Liver (tissue), 9 donors: Measurements from ENCODE around the gene MGAT5. TPM values are rescaled to one million over a fixed set of nuclear protein-coding genes. Genes with fewer than 3 reads are reported as not detected.
A peak's percentile ranks its signal among the peaks of the same experiment; 100 is the strongest.
"Not testable (repeated sequence)": the region's sequence is repeated elsewhere in the genome, so short reads cannot be mapped to it uniquely, and the experiment has no call there.

Experiments
- DNase-seq: peaks from one replicate; pipeline ENCODE4 v3.0.0-alpha.2; 2017; ENCODE audit warnings: low spot score
- H3K27ac ChIP-seq, 2 donors: one replicate each; pipeline ENCODE4 v1.7.0; 2013; ENCODE audit warnings: inconsistent platforms in 2 of 2, low read length in 2 of 2, control low read depth in 1 of 2, low read depth in 1 of 2, mild to moderate bottlenecking in 1 of 2
- H3K27me3 ChIP-seq, 4 donors: one replicate each; pipeline versions ENCODE4 v1.6.1 to v1.7.0; 2013; ENCODE audit warnings: low read length in 3 of 4, inconsistent platforms in 1 of 4, mild to moderate bottlenecking in 1 of 4, moderate library complexity in 1 of 4; ENCODE audit not compliant: control insufficient read depth in 4 of 4, insufficient read depth in 4 of 4
- H3K36me3 ChIP-seq, 4 donors: one replicate each; pipeline versions ENCODE4 v1.6.1 to v1.7.0; 2013; ENCODE audit warnings: low read length in 3 of 4, mild to moderate bottlenecking in 3 of 4, low read depth in 1 of 4, moderate library complexity in 1 of 4; ENCODE audit not compliant: control insufficient read depth in 4 of 4, insufficient read depth in 3 of 4
- H3K4me1 ChIP-seq, 4 donors: one replicate each; pipeline versions ENCODE4 v1.6.1 to v1.7.0; 2013; ENCODE audit warnings: low read length in 3 of 4, mild to moderate bottlenecking in 3 of 4, moderate library complexity in 1 of 4; ENCODE audit not compliant: control insufficient read depth in 4 of 4, insufficient read depth in 4 of 4
- H3K4me3 ChIP-seq, 3 donors: one replicate each; pipeline versions ENCODE4 v1.6.1 to v1.7.0; 2013; ENCODE audit warnings: low read length in 3 of 3, control low read depth in 1 of 3, low read depth in 1 of 3, mild to moderate bottlenecking in 1 of 3
- H3K9ac ChIP-seq, 2 donors: one replicate each; pipeline ENCODE4 v1.7.0; 2013; ENCODE audit warnings: low read length in 2 of 2, mild to moderate bottlenecking in 2 of 2, moderate library complexity in 2 of 2, control low read depth in 1 of 2, low read depth in 1 of 2
- H3K9me3 ChIP-seq, 4 donors: one replicate each; pipeline versions ENCODE4 v1.6.1 to v1.7.0; 2013; ENCODE audit warnings: low read length in 3 of 4; ENCODE audit not compliant: control insufficient read depth in 4 of 4
- EGR1 ChIP-seq, 2 donors: IDR thresholded peaks; 2 replicates each; pipeline ENCODE4 v1.6.1; 2016 to 2018; ENCODE audit warnings: antibody characterized with exemption in 2 of 2, low read depth in 2 of 2
- FOXA2 ChIP-seq: IDR thresholded peaks from 2 replicates; pipeline ENCODE4 v1.6.1; 2016; ENCODE audit warnings: antibody characterized with exemption
- GABPA ChIP-seq, 2 donors: IDR thresholded peaks in 1 of 2; conservative IDR thresholded peaks in 1 of 2; 2 replicates each; pipeline ENCODE4 v1.6.1; 2016; ENCODE audit warnings: antibody characterized with exemption in 2 of 2, mild to moderate bottlenecking in 1 of 2, moderate library complexity in 1 of 2
- HNF4A ChIP-seq, 2 donors: conservative IDR thresholded peaks; 2 replicates each; pipeline ENCODE4 v1.6.1; 2016; ENCODE audit warnings: antibody characterized with exemption in 2 of 2, mild to moderate bottlenecking in 2 of 2
- HNF4G ChIP-seq: IDR thresholded peaks from 2 replicates; pipeline ENCODE4 v1.6.1; 2016; ENCODE audit warnings: antibody characterized with exemption
- JUND ChIP-seq, 2 donors: IDR thresholded peaks; 2 replicates each; pipeline ENCODE4 v1.6.1; 2016; ENCODE audit warnings: antibody characterized with exemption in 2 of 2
- NR2F2 ChIP-seq: IDR thresholded peaks from 2 replicates; pipeline ENCODE4 v1.6.1; 2016; ENCODE audit warnings: antibody characterized with exemption
- RXRA ChIP-seq, 2 donors: IDR thresholded peaks; 2 replicates each; pipeline ENCODE4 v1.6.1; 2017 to 2018; ENCODE audit warnings: antibody characterized with exemption in 2 of 2, mild to moderate bottlenecking in 1 of 2
- SP1 ChIP-seq: IDR thresholded peaks from 2 replicates; pipeline ENCODE4 v1.6.1; 2018; ENCODE audit warnings: antibody characterized with exemption, mild to moderate bottlenecking
- TAF1 ChIP-seq: conservative IDR thresholded peaks from 2 replicates; pipeline ENCODE4 v1.6.1; 2016; ENCODE audit warnings: antibody characterized with exemption, mild to moderate bottlenecking
- YY1 ChIP-seq: IDR thresholded peaks from 2 replicates; pipeline ENCODE4 v1.6.1; 2016; ENCODE audit warnings: antibody characterized with exemption, mild to moderate bottlenecking
- WGBS: extraction: QIAGEN DNeasy Blood & Tissue Kit; methylation state at CpG from one replicate; pipeline ENCODE4 v1.1.7; 2013; 5-methylcytosine and 5-hydroxymethylcytosine counted together
- polyA plus RNA-seq, 2 donors: library from polyadenylated mRNA; stranded (reverse) in 1 of 2; unstranded in 1 of 2; fragments of 200-250 nt in 1 of 2; fragments of >200 nt in 1 of 2; fragmentation: Nextera tagmentation in 1 of 2; extraction: Ambion mirVana in 1 of 2; gene quantifications; one replicate each; pipeline versions ENCODE4 v1.2.1 to v1.2.3, GENCODE V29; 2013 to 2015
- total RNA-seq, 2 donors: library from RNA; depleted of rRNA; stranded (reverse); fragments of >200 nt; gene quantifications; one replicate each; pipeline ENCODE4 v1.2.3, GENCODE V29; 2014
- TF ChIP-seq, protein P1 (sequence below): IDR thresholded peaks from 2 replicates; pipeline ENCODE4 v1.6.1; 2016; ENCODE audit warnings: antibody characterized with exemption
- TF ChIP-seq, protein P2 (sequence below): IDR thresholded peaks from 2 replicates; pipeline ENCODE4 v1.6.1; 2016; ENCODE audit warnings: antibody characterized with exemption
- TF ChIP-seq, protein P3 (sequence below): IDR thresholded peaks from 2 replicates; pipeline ENCODE4 v1.6.1; 2016; ENCODE audit warnings: antibody characterized with exemption, mild to moderate bottlenecking
- TF ChIP-seq, protein P4 (sequence below): fragments of 150-350 bp; IDR thresholded peaks from 2 replicates; pipeline ENCODE4 v1.5.1; 2017; ENCODE audit warnings: improper control_type of control experiment, low read depth, low read length; ENCODE audit not compliant: missing input control
- TF ChIP-seq, protein P5 (sequence below): IDR thresholded peaks from 2 replicates; pipeline ENCODE4 v1.6.1; 2016; ENCODE audit warnings: antibody characterized with exemption
- donor health status: healthy.
- donor health status: healthy.
- donor health status: healthy.
- donor health status: healthy.
- donor health status: healthy.

MGAT5 gene
- total and polyA plus RNA-seq, 4 donors, result 1.8 to 12.7 (median 5.6) TPM

DNA sequence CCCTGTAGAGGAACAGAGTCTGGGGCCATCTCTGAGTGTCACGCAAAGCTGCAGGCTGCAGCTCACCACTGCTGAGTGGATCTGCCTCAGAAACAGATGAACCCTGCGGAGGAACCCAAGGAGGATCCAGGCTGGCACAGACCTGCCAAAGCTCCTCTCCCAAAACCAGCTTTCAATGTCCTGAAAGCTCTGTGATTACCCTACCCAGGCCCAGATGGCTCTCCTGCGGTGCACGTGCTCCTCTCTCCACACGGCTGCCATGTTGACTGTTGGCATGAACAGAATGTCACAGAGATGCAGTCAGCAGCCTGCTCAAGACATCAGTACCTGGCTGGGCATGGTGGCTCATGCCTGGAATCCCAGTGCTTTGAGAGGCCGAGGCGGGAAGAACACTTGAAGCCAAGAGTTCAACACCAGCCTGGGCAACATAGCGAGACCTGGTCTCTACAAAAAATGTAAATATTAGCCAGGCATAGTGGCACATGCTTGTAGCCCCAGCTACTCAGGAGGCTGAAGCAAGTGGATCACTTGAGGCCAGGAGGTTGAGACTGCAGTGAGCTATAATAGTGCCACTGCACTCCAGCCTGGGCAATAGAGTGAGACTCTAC is 216.8 kb downstream of the MGAT5 start:
- WGBS, result 96% methylated on average over 8 of the region's 8 CpGs
- Histone ChIP-seq H3K36me3 (no peaks in the 10 kb centered on the region), H3K9ac (no peak overlapping the region), H3K27ac (no peak overlapping the region), H3K27me3 (no peaks in the 10 kb centered on the region), H3K4me3 (no peak overlapping the region), H3K9me3 (no peaks in the 10 kb centered on the region), H3K4me1 (no peaks in the 10 kb centered on the region)
- DNase-seq, result peak; percentile 22
- TF ChIP-seq, protein P1, sequence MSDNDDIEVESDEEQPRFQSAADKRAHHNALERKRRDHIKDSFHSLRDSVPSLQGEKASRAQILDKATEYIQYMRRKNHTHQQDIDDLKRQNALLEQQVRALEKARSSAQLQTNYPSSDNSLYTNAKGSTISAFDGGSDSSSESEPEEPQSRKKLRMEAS, result no peak
- no peak for TF ChIP-seq HNF4G
- TF ChIP-seq GABPA (IDR thresholded peaks at IDR 0.05 in 1 of 2, conservative IDR thresholded peaks at IDR 0.05 in 1 of 2), result no peak
- no peak for TF ChIP-seq JUND (IDR thresholded peaks at IDR 0.05)
- no peak for TF ChIP-seq HNF4A (conservative IDR thresholded peaks at IDR 0.05)
- no peak for TF ChIP-seq NR2F2
- no peak for TF ChIP-seq SP1
- TF ChIP-seq, protein P2, sequence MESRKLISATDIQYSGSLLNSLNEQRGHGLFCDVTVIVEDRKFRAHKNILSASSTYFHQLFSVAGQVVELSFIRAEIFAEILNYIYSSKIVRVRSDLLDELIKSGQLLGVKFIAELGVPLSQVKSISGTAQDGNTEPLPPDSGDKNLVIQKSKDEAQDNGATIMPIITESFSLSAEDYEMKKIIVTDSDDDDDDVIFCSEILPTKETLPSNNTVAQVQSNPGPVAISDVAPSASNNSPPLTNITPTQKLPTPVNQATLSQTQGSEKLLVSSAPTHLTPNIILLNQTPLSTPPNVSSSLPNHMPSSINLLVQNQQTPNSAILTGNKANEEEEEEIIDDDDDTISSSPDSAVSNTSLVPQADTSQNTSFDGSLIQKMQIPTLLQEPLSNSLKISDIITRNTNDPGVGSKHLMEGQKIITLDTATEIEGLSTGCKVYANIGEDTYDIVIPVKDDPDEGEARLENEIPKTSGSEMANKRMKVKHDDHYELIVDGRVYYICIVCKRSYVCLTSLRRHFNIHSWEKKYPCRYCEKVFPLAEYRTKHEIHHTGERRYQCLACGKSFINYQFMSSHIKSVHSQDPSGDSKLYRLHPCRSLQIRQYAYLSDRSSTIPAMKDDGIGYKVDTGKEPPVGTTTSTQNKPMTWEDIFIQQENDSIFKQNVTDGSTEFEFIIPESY, result no peak
- no peak for TF ChIP-seq EGR1 (IDR thresholded peaks at IDR 0.05; ENCODE audit: low read depth in 2 of 2)
- no peak for TF ChIP-seq YY1
- TF ChIP-seq, protein P3, sequence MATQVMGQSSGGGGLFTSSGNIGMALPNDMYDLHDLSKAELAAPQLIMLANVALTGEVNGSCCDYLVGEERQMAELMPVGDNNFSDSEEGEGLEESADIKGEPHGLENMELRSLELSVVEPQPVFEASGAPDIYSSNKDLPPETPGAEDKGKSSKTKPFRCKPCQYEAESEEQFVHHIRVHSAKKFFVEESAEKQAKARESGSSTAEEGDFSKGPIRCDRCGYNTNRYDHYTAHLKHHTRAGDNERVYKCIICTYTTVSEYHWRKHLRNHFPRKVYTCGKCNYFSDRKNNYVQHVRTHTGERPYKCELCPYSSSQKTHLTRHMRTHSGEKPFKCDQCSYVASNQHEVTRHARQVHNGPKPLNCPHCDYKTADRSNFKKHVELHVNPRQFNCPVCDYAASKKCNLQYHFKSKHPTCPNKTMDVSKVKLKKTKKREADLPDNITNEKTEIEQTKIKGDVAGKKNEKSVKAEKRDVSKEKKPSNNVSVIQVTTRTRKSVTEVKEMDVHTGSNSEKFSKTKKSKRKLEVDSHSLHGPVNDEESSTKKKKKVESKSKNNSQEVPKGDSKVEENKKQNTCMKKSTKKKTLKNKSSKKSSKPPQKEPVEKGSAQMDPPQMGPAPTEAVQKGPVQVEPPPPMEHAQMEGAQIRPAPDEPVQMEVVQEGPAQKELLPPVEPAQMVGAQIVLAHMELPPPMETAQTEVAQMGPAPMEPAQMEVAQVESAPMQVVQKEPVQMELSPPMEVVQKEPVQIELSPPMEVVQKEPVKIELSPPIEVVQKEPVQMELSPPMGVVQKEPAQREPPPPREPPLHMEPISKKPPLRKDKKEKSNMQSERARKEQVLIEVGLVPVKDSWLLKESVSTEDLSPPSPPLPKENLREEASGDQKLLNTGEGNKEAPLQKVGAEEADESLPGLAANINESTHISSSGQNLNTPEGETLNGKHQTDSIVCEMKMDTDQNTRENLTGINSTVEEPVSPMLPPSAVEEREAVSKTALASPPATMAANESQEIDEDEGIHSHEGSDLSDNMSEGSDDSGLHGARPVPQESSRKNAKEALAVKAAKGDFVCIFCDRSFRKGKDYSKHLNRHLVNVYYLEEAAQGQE, result no peak
- TF ChIP-seq, protein P4, sequence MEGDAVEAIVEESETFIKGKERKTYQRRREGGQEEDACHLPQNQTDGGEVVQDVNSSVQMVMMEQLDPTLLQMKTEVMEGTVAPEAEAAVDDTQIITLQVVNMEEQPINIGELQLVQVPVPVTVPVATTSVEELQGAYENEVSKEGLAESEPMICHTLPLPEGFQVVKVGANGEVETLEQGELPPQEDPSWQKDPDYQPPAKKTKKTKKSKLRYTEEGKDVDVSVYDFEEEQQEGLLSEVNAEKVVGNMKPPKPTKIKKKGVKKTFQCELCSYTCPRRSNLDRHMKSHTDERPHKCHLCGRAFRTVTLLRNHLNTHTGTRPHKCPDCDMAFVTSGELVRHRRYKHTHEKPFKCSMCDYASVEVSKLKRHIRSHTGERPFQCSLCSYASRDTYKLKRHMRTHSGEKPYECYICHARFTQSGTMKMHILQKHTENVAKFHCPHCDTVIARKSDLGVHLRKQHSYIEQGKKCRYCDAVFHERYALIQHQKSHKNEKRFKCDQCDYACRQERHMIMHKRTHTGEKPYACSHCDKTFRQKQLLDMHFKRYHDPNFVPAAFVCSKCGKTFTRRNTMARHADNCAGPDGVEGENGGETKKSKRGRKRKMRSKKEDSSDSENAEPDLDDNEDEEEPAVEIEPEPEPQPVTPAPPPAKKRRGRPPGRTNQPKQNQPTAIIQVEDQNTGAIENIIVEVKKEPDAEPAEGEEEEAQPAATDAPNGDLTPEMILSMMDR, result no peak
- TF ChIP-seq, protein P5, sequence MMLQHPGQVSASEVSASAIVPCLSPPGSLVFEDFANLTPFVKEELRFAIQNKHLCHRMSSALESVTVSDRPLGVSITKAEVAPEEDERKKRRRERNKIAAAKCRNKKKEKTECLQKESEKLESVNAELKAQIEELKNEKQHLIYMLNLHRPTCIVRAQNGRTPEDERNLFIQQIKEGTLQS, result no peak
- no peak for TF ChIP-seq TAF1
- no peak for TF ChIP-seq RXRA (IDR thresholded peaks at IDR 0.05)
- no peak for TF ChIP-seq FOXA2

DNA sequence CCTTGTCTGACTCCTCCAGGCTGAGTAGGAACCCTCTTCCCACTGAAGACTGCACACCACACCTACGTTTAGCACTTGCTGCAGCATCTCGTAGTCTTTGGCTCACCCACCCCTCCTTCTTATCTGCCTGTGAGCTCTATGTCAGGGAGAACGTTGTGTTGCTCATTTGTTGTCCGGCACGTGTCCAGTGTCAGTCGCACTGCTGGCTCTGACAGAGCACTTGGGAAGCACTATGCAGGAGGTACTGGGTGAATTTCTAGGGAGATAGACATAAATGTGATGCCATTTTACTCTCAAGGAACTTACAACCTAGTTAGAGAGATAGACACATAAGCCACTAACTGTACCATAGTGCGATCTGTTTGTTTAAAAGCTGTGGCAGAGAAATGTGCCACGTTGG is 223.1 kb downstream of the MGAT5 start:
- DNase-seq, result peak; percentile 6
- H3K4me1 ChIP-seq, H3K27ac ChIP-seq, H3K36me3 ChIP-seq, H3K4me3 ChIP-seq, H3K9me3 ChIP-seq, H3K9ac ChIP-seq, H3K27me3 ChIP-seq: not testable (repeated sequence)
- WGBS, result 87% methylated on average over 8 of the region's 8 CpGs
